Activated CD8-positive, alpha-beta T cell treated with anti-CD3 and anti-CD28 coated beads for 36 hours (primary cell): ENCODE results near the gene FKBP5. TPM values are rescaled to one million over a fixed set of nuclear protein-coding genes. Genes with fewer than 3 reads are reported as not detected.
"Not testable (repeated sequence)": the region's sequence is repeated elsewhere in the genome, so short reads cannot be mapped to it uniquely, and the experiment has no call there.

Experiments used
- ATAC-seq: fragments of 200-7000 bp; cut with Tn5 transposase; one replicate; pipeline ENCODE4 v1.10.0; 2021; ENCODE audit warnings: mild to moderate bottlenecking, moderate library complexity
- CTCF ChIA-PET: fragments of 350-600 bp; sonication (Branson Sonifier 250); formaldehyde crosslinking; loops from one replicate; lab custom pipeline; 2021; ENCODE audit warnings: antibody characterized with exemption; lab: Charles Lee
- POLR2A ChIA-PET: fragments of 350-600 bp; sonication (Branson Sonifier 250); formaldehyde crosslinking; loops from one replicate; lab custom pipeline; 2021; ENCODE audit warnings: antibody characterized with exemption; lab: Charles Lee
- DNase-seq: peaks from one replicate; pipeline ENCODE4 v3.0.0-alpha.2; 2020
- H3K27ac Mint-ChIP-seq: one replicate; pipeline ENCODE4 v1.8.0; 2021; ENCODE audit warnings: mild to moderate bottlenecking, mixed read lengths
- H3K27me3 Mint-ChIP-seq: one replicate; pipeline ENCODE4 v1.8.0; 2021; ENCODE audit warnings: mixed read lengths
- H3K36me3 Mint-ChIP-seq: one replicate; pipeline ENCODE4 v1.8.0; 2021; ENCODE audit warnings: low read depth, mixed read lengths
- H3K4me1 Mint-ChIP-seq: one replicate; pipeline ENCODE4 v1.8.0; 2021; ENCODE audit warnings: low read depth, mixed read lengths
- H3K4me3 Mint-ChIP-seq: one replicate; pipeline ENCODE4 v1.8.0; 2021; ENCODE audit warnings: mild to moderate bottlenecking, moderate library complexity, mixed read lengths
- H3K9me3 Mint-ChIP-seq: one replicate; pipeline ENCODE4 v1.8.0; 2021; ENCODE audit warnings: mixed read lengths
- CTCF ChIP-seq: fragments of 200-600 bp; IDR thresholded peaks from one replicate; pipeline ENCODE4 v1.8.0; 2022; ENCODE audit warnings: antibody characterized with exemption, mild to moderate bottlenecking
- intact Hi-C: fragments of 100-400 bp; cut with micrococcal nuclease; formaldehyde crosslinking; loops from one replicate; pipeline ENCODE4 v1.10.0; 2022
- total RNA-seq, 2 experiments: library from RNA; stranded (reverse); gene quantifications; one replicate each; pipeline ENCODE4 v1.2.3, GENCODE V29; 2021

FKBP5 gene
- total RNA-seq, 2 experiments from 2014 or later, result 90.6 to 93.4 TPM

- H3K36me3 Mint-ChIP-seq, result peaks cover 3% of the 10 kb centered on the region
- no peaks in the 10 kb centered on the region for H3K27me3 Mint-ChIP-seq
- peaks cover 5% of the 10 kb centered on the region for H3K9me3 Mint-ChIP-seq
- no peak overlapping the region for H3K4me3 Mint-ChIP-seq
- ChIA-PET POLR2A (no interaction called here), CTCF (interaction anchor here (2.0 kb wide), 1 partner anchor 28 kb away, joined by 8 read pairs; the partner anchor contains the start of gene ARMC12)
- ATAC-seq (no peak), DNase-seq (no peak)
- TF ChIP-seq CTCF, result no peak
- intact Hi-C loops, result no loop called here
- peaks cover 26% of the 10 kb centered on the region for H3K4me1 Mint-ChIP-seq
- H3K27ac Mint-ChIP-seq, result no peak overlapping the region
Observed at GRCh38 chr6:35708585-35708984, 19.9 kb upstream of the FKBP5 start.

DNA sequence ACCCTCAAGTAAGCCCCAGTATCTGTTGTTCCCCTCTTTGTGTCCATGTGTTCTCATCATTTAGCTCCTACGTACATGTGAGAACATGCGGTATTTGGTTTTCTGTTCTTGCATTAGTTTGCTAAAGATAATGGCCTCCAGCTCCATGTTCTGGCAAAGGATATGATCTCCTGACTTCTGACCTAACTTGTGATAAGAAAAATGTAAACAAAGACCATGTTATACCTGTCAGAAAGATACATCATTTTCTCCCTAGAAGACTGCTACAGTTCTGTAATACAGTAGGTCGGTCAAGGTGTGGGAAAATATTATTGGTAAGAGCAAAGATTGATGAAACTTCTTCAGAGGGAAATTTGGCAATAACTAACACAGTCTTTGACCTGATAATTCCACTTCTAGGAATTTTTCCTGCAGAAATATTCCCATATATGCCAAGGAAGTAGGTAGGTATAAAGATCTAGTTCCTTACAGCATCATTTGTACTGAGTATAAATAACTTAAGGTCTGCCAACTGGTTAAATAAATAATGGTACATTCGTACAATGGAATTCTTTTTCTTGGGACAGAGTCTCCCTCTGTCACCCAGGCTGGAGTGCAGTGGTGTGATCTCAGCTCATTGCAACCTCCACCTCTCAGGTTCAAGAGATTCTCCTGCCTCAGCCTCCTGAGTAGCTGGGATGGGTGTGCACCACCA is 19.1 kb upstream of the FKBP5 start:
- ChIA-PET POLR2A (interaction anchor here (0.6 kb wide), 1 partner anchor 239 kb away, joined by 3 read pairs; no protein-coding TSS in a partner anchor), CTCF (interaction anchor here (2.0 kb wide), 1 partner anchor 29 kb away, joined by 8 read pairs; the partner anchor contains the start of gene ARMC12)
- no peak for TF ChIP-seq CTCF
- H3K4me3 Mint-ChIP-seq, result no peak overlapping the region
- H3K27me3 Mint-ChIP-seq, result no peaks in the 10 kb centered on the region
- peaks cover 19% of the 10 kb centered on the region for H3K4me1 Mint-ChIP-seq
- peaks cover 7% of the 10 kb centered on the region for H3K9me3 Mint-ChIP-seq
- peaks cover 3% of the 10 kb centered on the region for H3K36me3 Mint-ChIP-seq
- ATAC-seq (no peak), DNase-seq (no peak)
- H3K27ac Mint-ChIP-seq, result no peak overlapping the region
- intact Hi-C loops, result no loop called here

GRCh38 chr6:35706468-35706867 is 17.8 kb upstream of the FKBP5 start:
- Mint-ChIP-seq H3K27me3 (no peaks in the 10 kb centered on the region), H3K27ac (no peak overlapping the region), H3K36me3 (peaks cover 3% of the 10 kb centered on the region), H3K4me3 (no peak overlapping the region), H3K9me3 (peaks cover 7% of the 10 kb centered on the region), H3K4me1 (peaks cover 17% of the 10 kb centered on the region)
- ATAC-seq, result no peak
- intact Hi-C loops, result no loop called here
- DNase-seq, result no peak
- POLR2A ChIA-PET, result no interaction called here
- TF ChIP-seq CTCF, result no peak
- CTCF ChIA-PET, result no interaction called here

DNA sequence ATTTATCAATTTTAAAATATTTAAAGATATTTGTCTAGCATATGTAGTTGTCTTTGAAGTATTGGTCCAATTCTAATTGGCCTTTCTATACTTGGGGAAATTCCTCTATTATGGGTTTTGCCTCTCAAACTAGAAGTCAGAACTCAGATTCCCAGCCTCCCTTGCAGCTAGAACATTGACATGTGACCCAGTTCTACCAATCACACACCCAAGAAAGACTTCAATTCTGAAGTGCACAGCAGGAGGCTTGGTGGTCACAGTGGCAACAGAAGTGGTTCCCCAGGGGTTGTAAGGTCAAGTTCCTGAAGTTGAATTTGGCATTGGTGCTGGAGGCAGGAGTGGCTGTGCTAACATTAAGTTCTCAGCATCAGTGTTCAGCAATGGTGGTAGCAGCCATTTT is 14.8 kb upstream of the FKBP5 start:
- Mint-ChIP-seq H3K4me1 (peaks cover 3% of the 10 kb centered on the region), H3K4me3 (no peak overlapping the region), H3K27me3 (no peaks in the 10 kb centered on the region), H3K27ac (no peak overlapping the region), H3K36me3 (no peaks in the 10 kb centered on the region), H3K9me3 (peaks cover 2% of the 10 kb centered on the region)
- ChIA-PET CTCF (interaction anchor here (1.1 to 1.2 kb wide), 2 partner anchors 29 to 34 kb away, joined by 3 to 5 read pairs; partner anchors contain the start of gene ARMC12), POLR2A (no interaction called here)
- DNase-seq (no peak), ATAC-seq (no peak)
- intact Hi-C loops, result no loop called here
- no peak for TF ChIP-seq CTCF

- CTCF ChIA-PET, result interaction anchor here (1.1 to 1.4 kb wide), 2 partner anchors 17 to 29 kb away, joined by 3 read pairs; no protein-coding TSS in a partner anchor
- POLR2A ChIA-PET, result no interaction called here
Observed at GRCh38 chr6:35698858-35699257, 10.1 kb upstream of the FKBP5 start.

DNA sequence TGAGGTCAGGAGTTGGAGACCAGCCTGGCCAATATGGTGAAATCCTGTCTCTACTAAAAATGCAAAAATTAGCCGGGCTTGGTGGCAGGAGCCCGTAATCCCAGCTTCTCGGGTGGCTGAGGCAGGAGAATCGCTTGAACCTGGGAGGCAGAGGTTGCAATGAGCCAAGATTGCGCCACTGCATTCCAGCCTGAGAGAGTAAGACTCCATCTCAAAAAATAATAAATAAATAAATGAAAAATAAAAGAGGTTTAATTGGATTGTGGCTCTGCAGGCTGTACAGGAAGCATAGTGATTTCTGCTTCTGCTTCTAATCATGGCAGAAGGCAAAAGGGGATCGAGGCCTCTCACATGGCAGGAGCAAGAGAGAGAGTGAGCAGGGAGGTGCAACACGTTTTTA is 9.7 kb upstream of the FKBP5 start:
- POLR2A ChIA-PET, ATAC-seq, intact Hi-C loops, H3K4me3 Mint-ChIP-seq, H3K36me3 Mint-ChIP-seq, H3K27ac Mint-ChIP-seq, H3K4me1 Mint-ChIP-seq, H3K9me3 Mint-ChIP-seq, DNase-seq, H3K27me3 Mint-ChIP-seq: not testable (repeated sequence)
- CTCF ChIA-PET, result interaction anchor here (1.1 to 1.4 kb wide), 2 partner anchors 18 to 29 kb away, joined by 3 read pairs; no protein-coding TSS in a partner anchor

More at GRCh38 chr6:35698858-35699257, 10.1 kb upstream of the FKBP5 start:
- intact Hi-C loops, result no loop called here
- ATAC-seq (no peak), DNase-seq (no peak)
- Mint-ChIP-seq H3K36me3 (no peaks in the 10 kb centered on the region), H3K4me1 (peaks cover 5% of the 10 kb centered on the region), H3K9me3 (peaks cover 5% of the 10 kb centered on the region), H3K27me3 (no peaks in the 10 kb centered on the region), H3K4me3 (no peak overlapping the region), H3K27ac (no peak overlapping the region)
- TF ChIP-seq CTCF, result no peak
